ENCODE results near the gene PAM.

GRCh38 chr5:102875721-102876123 is 120.6 kb downstream of the PAM start:
- TF ChIP-seq CTCF (IDR thresholded peaks at IDR 0.05), result no peak
- TF ChIP-seq POLR2A (IDR thresholded peaks at IDR 0.05), result no peak
